ENCODE measurements around the gene PATE1. TPM values are rescaled to one million over a fixed set of nuclear protein-coding genes. Genes with fewer than 3 reads are reported as not detected.

Gene PATE1
- total RNA-seq, 1 donor from 2014 or later: not detected

Other genes starting within 250 kb of the PATE1 start
- gene EI24, start 176.8 kb upstream of the PATE1 start, total RNA-seq: 61.6 and 62.4 TPM in 2 replicates
- 164 and 171 TPM in 2 replicates for gene STT3A, start 153.4 kb upstream of the PATE1 start, total RNA-seq
- gene CHEK1, start 121.1 kb upstream of the PATE1 start, total RNA-seq: 109 and 123 TPM in 2 replicates
- gene ACRV1, start 65.4 kb upstream of the PATE1 start, total RNA-seq: not detected in 2 replicates
- gene PATE2, start 32.5 kb downstream of the PATE1 start, total RNA-seq: 0.29 and 0.34 TPM in 2 replicates
- gene PATE3, start 41.8 kb downstream of the PATE1 start, total RNA-seq: not detected in 2 replicates
- gene PATE4, start 87.0 kb downstream of the PATE1 start, total RNA-seq: not detected in 2 replicates
- gene HYLS1, start 141.4 kb downstream of the PATE1 start, total RNA-seq: 6.5 and 6.8 TPM in 2 replicates
- 16.5 and 23.6 TPM in 2 replicates for gene PUS3, start 156.9 kb downstream of the PATE1 start, total RNA-seq
- gene DDX25, start 158.2 kb downstream of the PATE1 start, total RNA-seq: not detected in 2 replicates
- gene VSIG10L2, start 199.8 kb downstream of the PATE1 start, total RNA-seq: not detected in 2 replicates